ENCODE measurements around the gene PPP1R37.

Gene PPP1R37

DNA sequence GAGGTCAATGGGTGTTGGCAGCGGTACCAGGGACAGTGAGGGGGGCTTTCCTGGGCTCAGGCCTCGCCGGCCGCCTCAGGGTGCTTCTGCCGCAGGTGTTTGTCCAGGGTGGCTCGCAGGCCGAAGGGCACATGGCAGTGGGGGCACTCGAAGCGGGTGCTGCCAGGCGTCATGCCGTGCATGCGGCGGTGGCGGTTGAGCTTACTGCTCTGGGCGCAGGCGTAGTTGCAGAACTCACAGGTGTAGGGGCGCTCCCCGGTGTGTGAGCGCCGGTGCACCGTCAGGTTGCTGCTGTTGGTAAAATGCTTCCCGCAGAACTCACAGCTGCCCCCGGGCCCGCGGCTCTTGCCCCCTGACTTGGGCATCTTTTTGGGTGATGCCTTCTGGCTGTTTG lies 21.4 kb upstream of the PPP1R37 start:
- DNase-seq (ENCODE audit: low spot score): no peak

- DNase-seq (ENCODE audit: low spot score): no peak
Measured at GRCh38 chr19:45071969-45072790, 20.8 kb upstream of the PPP1R37 start.

- DNase-seq (ENCODE audit: low spot score): no peak
Measured at GRCh38 chr19:45074744-45075300, 18.2 kb upstream of the PPP1R37 start.

DNA sequence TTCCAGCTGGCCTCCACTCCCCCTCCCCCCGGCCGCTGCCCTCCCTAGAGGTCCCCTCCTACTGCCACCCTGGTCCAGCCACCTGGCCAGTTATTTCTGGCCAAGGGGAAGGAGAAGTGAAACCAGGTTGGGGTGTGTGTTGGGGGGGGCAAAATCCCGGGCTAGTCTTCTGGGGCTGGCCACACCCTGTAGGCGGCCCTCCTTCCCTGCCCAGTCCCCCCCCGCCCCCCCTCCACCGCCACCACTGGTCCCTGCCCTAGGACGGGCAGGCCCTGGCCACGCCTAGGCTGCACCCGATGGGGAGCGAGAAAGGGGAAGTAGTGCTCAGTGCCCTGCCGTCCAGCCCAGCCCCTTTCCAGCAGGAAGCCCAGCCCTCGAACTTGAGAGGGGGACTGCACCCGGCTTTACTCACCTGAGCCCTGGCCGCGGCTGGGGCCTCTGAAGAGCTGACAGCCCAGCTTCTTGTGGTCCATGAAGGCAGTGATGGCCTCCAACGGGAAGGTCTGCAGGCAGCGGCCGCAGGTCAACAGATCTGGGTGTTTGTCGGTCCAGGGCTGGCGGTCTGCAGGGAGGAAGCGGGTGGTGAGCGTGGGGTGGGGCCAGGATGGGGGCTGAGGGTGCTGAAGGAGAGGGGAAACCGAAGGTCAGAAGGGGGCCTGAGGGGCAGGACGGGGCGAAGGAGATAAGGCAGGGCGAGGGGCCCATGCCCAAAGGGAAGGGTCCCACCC lies 17.5 kb upstream of the PPP1R37 start:
- no peak for DNase-seq (ENCODE audit: low spot score)

DNA sequence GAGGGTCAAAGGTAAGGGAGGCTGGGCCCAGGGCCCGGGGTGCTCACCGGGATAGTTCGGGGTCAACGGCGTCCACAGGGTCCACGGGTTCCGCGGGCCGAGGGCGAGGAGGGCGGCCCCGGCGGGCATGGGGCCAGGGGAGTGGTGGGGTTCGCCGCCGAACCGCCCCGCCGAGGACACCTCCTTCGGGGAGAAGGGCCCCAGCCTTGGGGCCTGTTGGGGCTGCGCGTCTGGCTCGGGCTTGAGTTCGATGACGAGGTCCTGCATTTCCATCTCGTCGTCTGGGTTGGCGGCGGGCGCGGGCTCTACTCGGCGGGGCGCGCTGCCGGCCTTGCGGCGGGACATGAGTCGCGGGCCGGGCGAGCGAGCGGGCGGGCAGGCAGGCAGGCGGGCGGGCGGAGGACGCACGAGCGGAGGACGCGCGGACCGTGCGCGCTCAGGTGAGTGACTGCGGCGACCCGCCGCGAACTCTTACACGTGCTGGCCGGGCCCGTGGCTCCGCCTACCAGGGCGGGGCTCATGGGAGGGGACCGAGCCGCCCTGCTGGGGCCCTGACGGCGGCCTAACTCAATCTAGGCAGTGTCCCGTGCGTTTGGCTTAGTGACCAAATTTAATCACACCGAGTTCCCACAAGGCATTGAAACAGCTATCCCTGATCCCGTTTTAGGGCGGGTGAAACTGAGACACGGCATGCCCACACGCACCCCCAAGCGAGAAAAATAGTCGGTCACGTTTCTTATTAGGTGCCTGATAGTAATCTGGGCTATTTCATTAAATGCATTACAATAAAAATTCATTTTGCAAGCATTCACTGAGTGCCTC lies 16.7 kb upstream of the PPP1R37 start, which contains the start of gene ZNF296:
ZNF296 (minus strand) TSS at position 450 of the 822 bp plus-strand sequence; CDS start at position 345, 105 bp downstream.
- DNase-seq (ENCODE audit: low spot score): no peak

DNA sequence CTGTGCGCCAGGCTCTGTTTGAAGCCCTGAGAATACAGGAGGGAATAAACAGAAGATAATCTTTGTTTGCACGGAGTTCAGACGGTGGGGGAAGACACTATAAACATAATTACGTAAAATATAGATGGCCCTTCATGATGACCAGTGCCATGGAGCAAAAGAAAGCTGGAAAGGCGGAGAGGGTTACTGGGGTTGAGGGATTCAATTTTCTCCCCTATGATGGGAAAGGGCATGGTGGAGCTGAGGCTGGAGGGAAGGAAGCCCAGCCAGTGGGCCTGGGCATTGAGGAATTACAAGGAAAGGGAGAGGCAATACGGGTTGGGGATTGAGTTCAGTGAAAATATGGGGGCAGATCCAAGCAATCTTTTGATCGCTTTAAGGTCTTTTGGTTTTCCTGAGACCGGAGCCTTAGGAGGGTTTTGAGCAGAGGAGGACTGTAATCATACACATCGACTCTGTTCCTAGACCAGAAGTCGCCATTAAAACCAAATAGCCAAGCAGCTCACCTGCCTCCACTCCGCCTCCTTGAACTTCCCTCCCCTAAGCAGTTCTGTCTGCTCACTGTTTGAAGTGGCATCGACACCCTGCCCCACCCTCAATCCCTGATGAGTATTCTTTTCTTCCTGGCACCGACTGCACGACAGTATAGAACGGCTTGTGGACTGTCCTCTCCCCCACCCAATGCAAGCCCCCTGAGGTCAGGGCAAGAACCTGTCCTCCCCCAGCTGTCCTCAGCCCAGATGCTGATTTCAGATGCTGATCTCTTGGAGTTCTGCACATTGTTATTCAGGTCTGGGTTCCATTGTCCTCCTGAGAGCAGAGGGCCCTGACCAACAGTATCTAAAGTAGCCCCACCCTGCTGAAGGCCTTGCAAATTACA lies 15.9 kb upstream of the PPP1R37 start:
- DNase-seq (ENCODE audit: low spot score): no peak

GRCh38 chr19:45078390-45079062 lies 14.5 kb upstream of the PPP1R37 start:
- no peak for DNase-seq (ENCODE audit: low spot score)

- no peak for DNase-seq (ENCODE audit: low spot score)
Measured at GRCh38 chr19:45079063-45079910, 13.7 kb upstream of the PPP1R37 start, which contains the start of gene GEMIN7. TSS of gene GEMIN7 (plus strand) at chr19:45079260. CDS start at chr19:45090115, 10,855 bp downstream.

DNA sequence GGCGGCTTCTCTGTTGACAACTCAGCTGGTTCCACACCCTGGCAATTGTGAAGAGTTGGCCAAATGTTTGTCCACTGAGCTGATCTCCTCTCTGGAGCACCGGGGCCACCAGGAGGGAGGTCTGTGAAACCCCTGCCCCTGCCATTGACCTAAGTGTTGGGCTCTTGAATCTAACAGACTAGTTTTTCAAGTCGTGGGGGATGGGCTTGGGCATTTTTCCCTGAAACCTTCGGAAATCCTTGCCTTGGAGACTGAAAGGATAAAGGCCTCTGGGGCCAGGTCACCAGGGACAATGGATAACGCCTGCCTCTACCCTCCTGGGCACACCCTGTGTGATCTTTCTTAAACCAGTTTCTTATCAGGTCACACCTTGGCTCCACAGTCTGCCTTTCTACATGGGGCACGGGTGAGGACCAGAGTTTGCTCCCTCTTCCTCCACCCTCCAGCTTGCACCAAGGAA lies 13.0 kb upstream of the PPP1R37 start:
- no peak for DNase-seq (ENCODE audit: low spot score)

DNA sequence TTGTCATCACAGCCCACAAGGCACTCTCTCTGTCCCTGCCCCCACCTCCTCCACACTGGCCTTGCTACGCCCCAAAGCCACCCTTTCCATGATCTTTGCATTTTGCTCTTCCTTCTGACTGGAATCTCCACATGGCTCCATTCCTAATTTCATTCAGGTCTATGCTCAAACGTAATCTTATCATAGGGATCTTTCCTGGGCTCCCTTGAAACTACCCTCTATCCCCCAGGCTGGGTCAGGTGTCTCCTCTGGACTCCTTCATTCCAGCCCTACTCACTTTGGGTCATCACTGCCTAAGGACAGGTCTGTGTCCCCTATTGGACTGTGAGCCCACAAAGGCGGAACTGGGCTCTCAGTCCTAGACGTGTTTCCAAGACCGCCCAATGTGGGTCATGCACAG lies 10.8 kb upstream of the PPP1R37 start:
- DNase-seq (ENCODE audit: low spot score): no peak

DNA sequence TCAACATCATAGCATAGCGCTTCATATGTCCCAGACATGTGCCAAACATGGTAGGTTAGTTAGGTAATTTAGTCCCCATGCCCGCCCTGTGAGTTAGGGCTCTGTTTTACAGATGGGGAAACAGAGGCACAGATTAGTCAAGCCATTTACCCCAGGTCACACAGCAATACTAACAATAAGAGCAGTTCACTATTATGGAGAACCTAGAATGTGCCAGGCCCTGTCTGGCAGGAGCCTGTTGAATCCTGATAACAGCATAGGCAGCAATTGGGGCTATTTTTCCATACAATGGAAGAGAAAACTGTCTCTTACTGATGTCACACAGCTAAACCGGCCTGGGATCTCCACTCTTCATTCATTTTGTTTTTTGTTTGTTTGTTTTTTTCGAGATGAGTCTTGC lies 6.5 kb upstream of the PPP1R37 start:
- no peak for DNase-seq (ENCODE audit: low spot score)

- DNase-seq (ENCODE audit: low spot score): no peak
Measured at GRCh38 chr19:45087531-45087930, 5.4 kb upstream of the PPP1R37 start.

- DNase-seq (ENCODE audit: low spot score): no peak
Measured at GRCh38 chr19:45090034-45090433, 2.9 kb upstream of the PPP1R37 start.

DNA sequence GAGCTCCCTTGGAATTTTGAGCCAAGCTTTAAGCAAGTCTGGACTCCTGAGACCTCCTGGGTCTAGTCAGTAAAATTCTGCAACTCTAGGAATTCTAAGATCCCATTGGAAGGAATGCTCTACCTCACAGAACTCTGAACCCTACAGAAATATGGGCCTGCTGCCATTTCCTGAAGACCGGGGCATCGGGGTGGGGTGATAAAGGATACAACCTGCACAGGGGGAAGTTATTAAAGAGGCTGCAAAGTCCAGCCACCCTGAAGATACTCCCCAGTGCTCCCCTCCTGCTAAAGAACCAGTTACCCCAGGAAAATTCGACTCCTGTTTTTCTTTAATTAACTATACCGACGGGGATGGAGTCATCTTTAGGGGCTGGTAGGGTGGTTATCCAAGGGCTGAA lies 2.4 kb upstream of the PPP1R37 start:
- no peak for DNase-seq (ENCODE audit: low spot score)

DNA sequence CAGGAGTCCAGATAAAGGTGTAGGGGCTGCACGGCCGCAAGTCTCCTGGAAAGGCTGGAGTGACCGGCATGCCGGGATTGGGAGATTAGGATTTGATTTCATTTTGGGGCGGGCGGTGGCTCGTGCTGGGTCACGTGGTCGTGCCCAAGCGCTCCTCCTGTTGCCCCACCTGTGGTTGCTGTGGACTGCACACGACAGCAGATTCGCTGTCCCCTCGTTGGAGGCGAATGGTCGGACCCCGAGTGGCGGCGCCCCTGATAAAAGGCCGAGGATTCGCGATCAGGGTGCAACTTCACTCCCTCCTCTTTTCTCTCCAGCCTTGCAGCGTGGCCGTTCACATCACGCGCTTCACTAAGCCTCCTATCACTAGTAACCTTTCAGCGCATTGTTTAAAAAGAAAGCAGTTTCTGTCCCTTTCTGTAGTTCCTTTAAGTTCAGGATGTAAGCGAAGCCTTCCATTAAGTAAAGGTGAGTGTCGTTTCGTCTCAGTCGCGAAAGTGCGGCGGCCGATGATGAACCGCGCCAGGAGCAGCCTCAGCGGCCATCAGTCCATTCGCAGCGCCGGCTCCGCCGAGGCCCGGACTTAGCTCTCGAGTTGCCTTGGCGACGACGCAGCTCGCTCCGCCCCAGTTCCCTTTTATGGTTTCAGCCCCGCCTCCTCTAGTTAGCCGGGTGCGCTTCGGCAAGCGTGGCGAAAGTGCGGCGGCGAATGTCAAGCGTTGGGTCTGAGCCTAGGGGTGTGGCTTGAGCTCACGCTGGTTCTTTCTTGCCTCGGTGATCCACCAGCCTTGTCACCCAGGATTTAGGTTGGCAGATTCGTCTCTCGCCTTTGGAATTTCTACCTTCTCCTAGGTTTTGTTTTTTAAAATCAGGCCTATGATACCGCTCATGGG lies 1.7 kb upstream of the PPP1R37 start:
- DNase-seq (ENCODE audit: low spot score): peak; percentile 97

DNA sequence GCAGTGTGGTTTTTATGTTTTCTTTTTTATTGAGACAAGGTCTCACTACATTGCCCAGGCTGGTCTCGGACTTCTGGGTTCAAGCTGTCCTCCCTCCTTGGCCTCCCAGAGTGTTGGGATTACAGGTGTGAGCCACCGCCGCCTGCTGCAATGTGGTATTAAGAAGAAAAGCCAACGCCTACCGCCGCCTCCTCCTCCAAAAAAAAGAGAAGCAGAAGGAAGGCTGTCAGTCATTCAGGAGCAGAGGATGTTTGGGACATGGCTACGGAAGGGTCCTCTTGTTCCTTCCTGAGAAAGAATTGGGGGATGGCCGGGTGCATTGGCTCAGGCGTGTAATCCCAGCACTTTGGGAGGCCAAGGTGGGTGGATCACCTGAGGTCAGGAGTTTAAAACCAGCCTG lies 1.2 kb downstream of the PPP1R37 start:
- no peak for DNase-seq (ENCODE audit: low spot score)

DNA sequence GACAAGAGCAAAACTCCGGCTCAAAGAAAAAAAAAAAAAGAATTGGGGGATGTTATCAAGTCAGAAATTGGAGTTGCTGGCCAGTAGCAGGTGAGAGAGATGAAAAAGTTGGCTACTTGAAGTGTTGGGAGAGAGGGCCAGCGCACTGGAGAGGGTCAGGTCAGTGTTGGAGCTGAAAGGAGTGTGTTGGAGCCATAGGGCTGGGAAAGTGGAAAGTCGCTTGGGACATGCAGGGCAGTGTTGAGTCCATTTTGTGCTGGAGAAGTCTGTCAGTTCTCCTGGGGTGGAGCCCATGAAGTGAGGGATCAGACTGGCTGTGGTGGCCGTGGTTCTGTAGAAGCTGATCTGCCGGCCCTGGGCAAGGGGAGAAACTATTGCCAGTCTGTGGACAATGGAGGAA lies 1.7 kb downstream of the PPP1R37 start:
- DNase-seq (ENCODE audit: low spot score): no peak
